OCI-LY3 (cell line): ENCODE measurements around the gene AGPAT3.

Experiments
- H2AFZ ChIP-seq: fragments of 200-600, 300-600 bp; shearing (Covaris generic); 2 replicates; pipeline ENCODE4 v1.6.0; 2014; ENCODE audit warnings: antibody characterized with exemption, low read depth, low read length
- H3K27ac ChIP-seq: fragments of 200-600, 300-600 bp; sonication (generic); 2 replicates; pipeline ENCODE4 v1.5.1; 2014; ENCODE audit warnings: mild to moderate bottlenecking, low read length, moderate library complexity, mixed read lengths
- H3K27me3 ChIP-seq: fragments of 200-600, 300-600 bp; sonication (generic); 2 replicates; pipeline ENCODE4 v1.6.1; 2014; ENCODE audit warnings: low read depth, low read length, mixed read lengths
- H3K36me3 ChIP-seq: fragments of 200-600, 300-600 bp; sonication (generic); replicated peaks from 2 replicates; pipeline ENCODE3; 2014; ENCODE audit warnings: low read depth, low read length, mixed read lengths
- H3K4me1 ChIP-seq: fragments of 300-600, 200-600 bp; sonication (generic); 2 replicates; pipeline ENCODE4 v1.6.1; 2014; ENCODE audit warnings: low read length, mixed read lengths
- H3K4me2 ChIP-seq: fragments of 200-600, 300-600 bp; sonication (generic); 2 replicates; pipeline ENCODE4 v1.6.1; 2014; ENCODE audit warnings: low read length, mixed read lengths
- H3K4me3 ChIP-seq: fragments of 300-600, 200-600 bp; sonication (generic); 2 replicates; pipeline ENCODE4 v1.5.1; 2014; ENCODE audit warnings: antibody characterized with exemption, mild to moderate bottlenecking, low read length, moderate library complexity
- H3K79me2 ChIP-seq: fragments of 300-600, 200-600 bp; shearing (Covaris generic); 2 replicates; pipeline ENCODE4 v1.6.1; 2014; ENCODE audit warnings: mild to moderate bottlenecking, low read length, mixed read lengths
- H3K9ac ChIP-seq: fragments of 300-600, 200-600 bp; shearing (Covaris generic); 2 replicates; pipeline ENCODE4 v1.6.0; 2014; ENCODE audit warnings: mild to moderate bottlenecking, low read length, moderate library complexity
- H3K9me3 ChIP-seq: fragments of 200-600, 300-600 bp; shearing (Covaris generic); 2 replicates; pipeline ENCODE4 v1.6.1; 2014; ENCODE audit warnings: low read length, mixed read lengths; ENCODE audit not compliant: insufficient read depth
- H4K20me1 ChIP-seq: fragments of 200-600, 300-600 bp; sonication (generic); 2 replicates; pipeline ENCODE4 v1.6.1; 2016; ENCODE audit warnings: low read length, mixed read lengths; ENCODE audit not compliant: insufficient read depth
- EZH2phosphoT487 ChIP-seq: fragments of 200-600 bp; shearing (Covaris generic); IDR thresholded peaks from 2 replicates; pipeline ENCODE4 v1.6.1; 2018; ENCODE audit warnings: antibody characterized with exemption, mixed run types, low read depth
- TF ChIP-seq, protein P1 (sequence below): fragments of 200-600, 300-600 bp; sonication (generic); IDR thresholded peaks from 2 replicates; pipeline ENCODE4 v1.5.1; 2014; ENCODE audit warnings: antibody characterized with exemption, low read length, low read depth

AGPAT3 gene

DNA sequence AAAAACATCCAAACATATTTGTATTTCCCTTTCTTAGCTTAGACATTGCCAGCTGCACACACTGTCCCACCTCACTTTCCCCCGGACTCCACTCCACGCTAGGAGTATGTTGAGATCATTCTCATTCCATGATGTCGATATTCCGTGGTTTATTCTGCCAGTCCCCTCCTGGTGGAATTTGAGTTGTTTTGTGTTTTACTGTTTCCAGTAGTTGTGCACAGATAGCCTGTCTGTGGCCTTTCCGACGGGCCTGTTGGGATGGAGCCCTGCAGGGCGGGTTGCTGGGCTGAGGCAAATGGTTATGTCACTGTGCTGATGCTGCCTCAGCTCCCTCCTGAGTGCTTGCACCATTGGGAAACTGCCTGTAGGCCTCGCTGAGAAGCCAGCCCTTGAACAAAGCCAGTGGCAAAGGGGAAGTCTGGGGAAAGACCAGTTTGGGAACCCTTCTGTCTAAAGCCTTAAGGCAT, 159.9 kb downstream of the AGPAT3 start:
- H3K27me3 ChIP-seq = no peaks in the 10 kb centered on the region
- no peak overlapping the region for H3K9ac ChIP-seq
- no peaks in the 10 kb centered on the region for H3K9me3 ChIP-seq
- peaks cover 13% of the 10 kb centered on the region for H3K36me3 ChIP-seq
- no peak overlapping the region for H3K4me3 ChIP-seq
- no peak overlapping the region for H3K27ac ChIP-seq
- peaks cover 37% of the 10 kb centered on the region for H4K20me1 ChIP-seq
- H3K79me2 ChIP-seq = peaks cover 98% of the 10 kb centered on the region
- no peak for TF ChIP-seq EZH2phosphoT487
- TF ChIP-seq, protein P1, sequence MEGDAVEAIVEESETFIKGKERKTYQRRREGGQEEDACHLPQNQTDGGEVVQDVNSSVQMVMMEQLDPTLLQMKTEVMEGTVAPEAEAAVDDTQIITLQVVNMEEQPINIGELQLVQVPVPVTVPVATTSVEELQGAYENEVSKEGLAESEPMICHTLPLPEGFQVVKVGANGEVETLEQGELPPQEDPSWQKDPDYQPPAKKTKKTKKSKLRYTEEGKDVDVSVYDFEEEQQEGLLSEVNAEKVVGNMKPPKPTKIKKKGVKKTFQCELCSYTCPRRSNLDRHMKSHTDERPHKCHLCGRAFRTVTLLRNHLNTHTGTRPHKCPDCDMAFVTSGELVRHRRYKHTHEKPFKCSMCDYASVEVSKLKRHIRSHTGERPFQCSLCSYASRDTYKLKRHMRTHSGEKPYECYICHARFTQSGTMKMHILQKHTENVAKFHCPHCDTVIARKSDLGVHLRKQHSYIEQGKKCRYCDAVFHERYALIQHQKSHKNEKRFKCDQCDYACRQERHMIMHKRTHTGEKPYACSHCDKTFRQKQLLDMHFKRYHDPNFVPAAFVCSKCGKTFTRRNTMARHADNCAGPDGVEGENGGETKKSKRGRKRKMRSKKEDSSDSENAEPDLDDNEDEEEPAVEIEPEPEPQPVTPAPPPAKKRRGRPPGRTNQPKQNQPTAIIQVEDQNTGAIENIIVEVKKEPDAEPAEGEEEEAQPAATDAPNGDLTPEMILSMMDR = no peak
- peaks cover 14% of the 10 kb centered on the region for H3K4me1 ChIP-seq
- H2AFZ ChIP-seq = no peak overlapping the region
- no peak overlapping the region for H3K4me2 ChIP-seq

DNA sequence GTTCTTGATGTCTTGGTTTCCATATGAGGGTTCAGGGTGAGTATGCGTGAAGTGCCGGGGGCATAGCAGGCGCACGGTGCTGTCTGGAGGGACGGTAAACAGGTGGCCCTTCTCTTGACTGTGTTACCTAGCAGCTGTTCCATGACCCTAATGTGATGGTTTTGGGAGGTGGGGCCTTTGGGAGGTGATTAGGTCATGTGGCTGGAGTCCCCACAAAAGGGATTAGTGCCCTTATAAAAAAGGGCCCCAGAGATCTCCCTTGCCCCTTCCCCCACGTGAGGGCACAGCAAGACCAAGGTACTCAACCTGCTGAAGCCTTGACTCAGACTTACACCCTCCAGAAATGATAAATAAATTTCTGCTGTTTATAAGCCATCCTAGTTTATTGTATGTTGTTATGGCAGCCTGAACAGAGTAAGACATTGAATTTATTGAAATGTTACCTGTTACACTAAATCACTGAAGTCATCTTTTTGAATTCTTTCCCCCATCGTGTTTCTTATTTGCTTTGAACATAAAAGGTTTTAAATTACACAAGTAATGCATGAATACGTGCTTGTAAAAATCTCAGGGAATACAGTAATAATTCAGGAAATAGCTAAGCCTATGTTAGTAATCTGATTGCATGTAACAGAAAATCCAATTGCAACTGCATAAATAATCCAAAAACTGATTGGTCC, 162.7 kb downstream of the AGPAT3 start:
- H3K9me3 ChIP-seq = no peaks in the 10 kb centered on the region
- H3K9ac ChIP-seq = no peak overlapping the region
- H3K27me3 ChIP-seq = no peaks in the 10 kb centered on the region
- no peak overlapping the region for H2AFZ ChIP-seq
- H3K27ac ChIP-seq = no peak overlapping the region
- H3K4me2 ChIP-seq = no peak overlapping the region
- H3K79me2 ChIP-seq = peaks cover 92% of the 10 kb centered on the region
- H3K36me3 ChIP-seq = peaks cover 12% of the 10 kb centered on the region
- TF ChIP-seq, protein P1 = no peak
- TF ChIP-seq EZH2phosphoT487 = no peak
- no peak overlapping the region for H3K4me3 ChIP-seq
- peaks cover 44% of the 10 kb centered on the region for H4K20me1 ChIP-seq
- peaks cover 10% of the 10 kb centered on the region for H3K4me1 ChIP-seq

DNA sequence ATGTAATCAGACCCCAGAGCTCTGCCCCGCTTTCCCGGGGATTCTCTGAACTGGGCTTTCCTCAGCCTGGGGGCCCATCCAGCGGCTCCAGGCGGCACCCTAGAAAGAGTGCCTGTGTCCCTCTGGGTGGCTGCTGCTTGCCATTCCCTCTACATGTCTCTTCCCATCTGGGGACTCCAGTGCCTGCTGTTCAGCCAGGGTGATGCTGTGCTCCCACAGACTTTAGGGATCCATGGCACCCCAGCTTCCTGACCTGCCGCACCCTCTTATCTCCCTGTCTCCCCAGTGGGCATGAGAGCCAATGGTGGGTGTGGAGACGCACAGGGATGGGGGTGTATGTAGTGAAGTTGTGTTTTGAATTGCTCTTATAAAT, 163.2 kb downstream of the AGPAT3 start:
- Histone ChIP-seq H3K27ac (no peak overlapping the region), H3K4me1 (peaks cover 10% of the 10 kb centered on the region), H4K20me1 (peaks cover 44% of the 10 kb centered on the region), H3K4me3 (no peak overlapping the region), H3K4me2 (no peak overlapping the region), H3K79me2 (peaks cover 86% of the 10 kb centered on the region), H3K27me3 (no peaks in the 10 kb centered on the region), H3K9me3 (no peaks in the 10 kb centered on the region), H3K36me3 (peaks cover 17% of the 10 kb centered on the region), H2AFZ (no peak overlapping the region), H3K9ac (no peak overlapping the region)
- TF ChIP-seq, protein P1 = no peak
- TF ChIP-seq EZH2phosphoT487 = no peak

DNA sequence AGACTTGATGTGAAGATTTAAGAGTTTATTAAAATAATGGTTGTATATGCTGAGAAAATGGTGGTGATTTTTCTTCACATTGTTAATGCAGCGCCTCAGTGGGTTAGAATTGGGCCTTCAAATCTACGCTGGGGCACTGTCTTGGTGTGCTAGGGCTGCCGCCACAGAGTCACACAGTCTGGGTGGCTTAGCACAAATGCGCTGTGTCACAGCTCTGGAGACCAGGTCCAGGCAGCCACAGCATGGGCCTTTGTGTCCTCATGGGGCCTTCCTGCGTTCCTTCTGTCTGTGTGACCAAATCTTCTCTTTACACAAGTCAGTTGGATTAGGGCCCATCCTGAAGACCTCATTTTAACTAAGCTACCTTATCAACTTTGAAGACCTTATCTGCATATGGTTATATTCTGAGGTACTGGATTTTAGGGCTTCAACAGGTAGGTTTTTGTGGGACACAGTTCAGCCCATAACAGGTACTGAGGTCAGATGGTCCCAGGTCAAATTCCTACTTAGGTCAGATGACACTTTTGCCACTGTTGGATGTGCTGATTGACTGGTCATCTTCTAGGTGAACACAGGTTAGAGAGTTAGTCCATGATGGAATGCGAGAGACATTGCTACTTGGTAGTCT, 164.6 kb downstream of the AGPAT3 start:
- H3K4me3 ChIP-seq = no peak overlapping the region
- H3K9ac ChIP-seq = no peak overlapping the region
- H4K20me1 ChIP-seq = peaks cover 37% of the 10 kb centered on the region
- no peak overlapping the region for H3K4me2 ChIP-seq
- H3K27ac ChIP-seq = no peak overlapping the region
- H2AFZ ChIP-seq = no peak overlapping the region
- H3K4me1 ChIP-seq = peaks cover 10% of the 10 kb centered on the region
- H3K79me2 ChIP-seq = peaks cover 73% of the 10 kb centered on the region
- peaks cover 20% of the 10 kb centered on the region for H3K36me3 ChIP-seq
- no peaks in the 10 kb centered on the region for H3K9me3 ChIP-seq
- no peaks in the 10 kb centered on the region for H3K27me3 ChIP-seq
- no peak for TF ChIP-seq EZH2phosphoT487
- TF ChIP-seq, protein P1 = no peak
